Right hindlimb (tissue), 1 donor: ENCODE measurements around the gene FBXL4.

ENCODE experiments used
- DNase-seq: peaks from one replicate; pipeline ENCODE4 v3.0.0-alpha.2; 2018

The FBXL4 gene

GRCh38 chr6:98877250-98877649 lies 70.5 kb downstream of the FBXL4 start:
- no peak for DNase-seq

GRCh38 chr6:98875375-98875774 lies 72.4 kb downstream of the FBXL4 start:
- DNase-seq = no peak

GRCh38 chr6:98871821-98872220 lies 75.9 kb downstream of the FBXL4 start:
- DNase-seq = no peak

- DNase-seq = no peak
Observed at GRCh38 chr6:98871057-98871456, 76.7 kb downstream of the FBXL4 start.

- DNase-seq = no peak
Observed at GRCh38 chr6:98864497-98864896, 83.2 kb downstream of the FBXL4 start.

GRCh38 chr6:98848539-98849242 lies 99.1 kb downstream of the FBXL4 start:
- DNase-seq = no peak

- DNase-seq = peak; percentile 31
Observed at GRCh38 chr6:98847779-98848538, 99.8 kb downstream of the FBXL4 start.

- DNase-seq = no peak
Observed at GRCh38 chr6:98847416-98847778, 100.3 kb downstream of the FBXL4 start.

GRCh38 chr6:98846021-98846380 lies 101.7 kb downstream of the FBXL4 start:
- no peak for DNase-seq

- peak; percentile 86 for DNase-seq
Observed at GRCh38 chr6:98845211-98846020, 102.3 kb downstream of the FBXL4 start.

GRCh38 chr6:98844244-98845210 lies 103.2 kb downstream of the FBXL4 start:
- DNase-seq = no peak

GRCh38 chr6:98843271-98844243 lies 104.2 kb downstream of the FBXL4 start:
- DNase-seq = no peak

GRCh38 chr6:98842342-98843180 lies 105.2 kb downstream of the FBXL4 start:
- DNase-seq = no peak

- no peak for DNase-seq
Observed at GRCh38 chr6:98841621-98842341, 106.0 kb downstream of the FBXL4 start.

GRCh38 chr6:98840996-98841513 lies 106.7 kb downstream of the FBXL4 start:
- DNase-seq = no peak

GRCh38 chr6:98840385-98840784 lies 107.4 kb downstream of the FBXL4 start:
- DNase-seq = no peak

- DNase-seq = no peak
Observed at GRCh38 chr6:98839781-98840361, 107.9 kb downstream of the FBXL4 start.

- DNase-seq = no peak
Observed at GRCh38 chr6:98838975-98839374, 108.8 kb downstream of the FBXL4 start.

GRCh38 chr6:98838032-98838431 lies 109.7 kb downstream of the FBXL4 start:
- DNase-seq = no peak
